IPS-20b (cell line): Measurements from ENCODE around the gene JOSD2.

ENCODE experiments used
- H3K27ac ChIP-seq: one replicate; pipeline ENCODE4 v1.5.1; 2013; ENCODE audit warnings: low read length
- H3K27me3 ChIP-seq: 2 replicates; pipeline ENCODE4 v1.6.1; 2013; ENCODE audit warnings: mild to moderate bottlenecking, low read length, inconsistent platforms; ENCODE audit not compliant: insufficient read depth
- H3K36me3 ChIP-seq: 2 replicates; pipeline ENCODE4 v1.6.1; 2013; ENCODE audit warnings: low read depth, mild to moderate bottlenecking, inconsistent platforms, low read length, moderate library complexity; ENCODE audit not compliant: insufficient read depth
- H3K4me1 ChIP-seq: 2 replicates; pipeline ENCODE4 v1.6.1; 2013; ENCODE audit warnings: mild to moderate bottlenecking, control low read depth, inconsistent platforms, low read length, moderate library complexity; ENCODE audit not compliant: insufficient read depth
- H3K4me3 ChIP-seq: 2 replicates; pipeline ENCODE4 v1.5.1; 2013; ENCODE audit warnings: mild to moderate bottlenecking, low read length, inconsistent platforms
- H3K9ac ChIP-seq: 2 replicates; pipeline ENCODE4 v1.6.1; 2013; ENCODE audit warnings: low read depth, mild to moderate bottlenecking, inconsistent platforms, low read length, moderate library complexity
- H3K9me3 ChIP-seq: 2 replicates; pipeline ENCODE4 v1.6.1; 2013; ENCODE audit warnings: mild to moderate bottlenecking, low read depth, low read length, inconsistent platforms; ENCODE audit not compliant: insufficient read depth

The JOSD2 gene

GRCh38 chr19:50518091-50519005, 7.4 kb upstream of the JOSD2 start:
- no peak overlapping the region for H3K27ac ChIP-seq
- no peak overlapping the region for H3K9ac ChIP-seq
- H3K27me3 ChIP-seq: no peaks in the 10 kb centered on the region
- no peak overlapping the region for H3K4me3 ChIP-seq
- H3K9me3 ChIP-seq: peaks cover 24% of the 10 kb centered on the region
- no peaks in the 10 kb centered on the region for H3K36me3 ChIP-seq
- H3K4me1 ChIP-seq: no peaks in the 10 kb centered on the region

DNA sequence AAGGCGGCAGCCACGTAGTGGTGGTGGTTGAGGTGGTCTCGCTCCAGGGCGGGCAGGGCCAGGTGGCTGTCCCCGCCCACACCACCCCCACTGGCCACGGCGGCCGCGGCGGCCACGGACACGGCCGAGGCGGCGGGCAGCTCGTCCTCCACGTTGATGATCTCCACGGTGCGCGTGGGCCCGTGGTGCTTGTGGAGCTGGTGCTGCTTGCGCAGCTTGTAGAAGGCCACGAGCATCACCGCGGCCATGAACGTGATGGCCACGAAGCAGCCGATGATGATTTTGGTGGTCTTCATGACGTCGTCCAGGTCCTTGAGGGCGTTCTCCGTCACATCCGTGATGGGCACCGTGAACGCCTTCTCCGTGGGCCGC, 6.7 kb upstream of the JOSD2 start:
- Histone ChIP-seq H3K9me3 (peaks cover 20% of the 10 kb centered on the region), H3K9ac (no peak overlapping the region), H3K4me1 (no peaks in the 10 kb centered on the region), H3K27ac (no peak overlapping the region), H3K4me3 (no peak overlapping the region), H3K27me3 (no peaks in the 10 kb centered on the region), H3K36me3 (no peaks in the 10 kb centered on the region)

DNA sequence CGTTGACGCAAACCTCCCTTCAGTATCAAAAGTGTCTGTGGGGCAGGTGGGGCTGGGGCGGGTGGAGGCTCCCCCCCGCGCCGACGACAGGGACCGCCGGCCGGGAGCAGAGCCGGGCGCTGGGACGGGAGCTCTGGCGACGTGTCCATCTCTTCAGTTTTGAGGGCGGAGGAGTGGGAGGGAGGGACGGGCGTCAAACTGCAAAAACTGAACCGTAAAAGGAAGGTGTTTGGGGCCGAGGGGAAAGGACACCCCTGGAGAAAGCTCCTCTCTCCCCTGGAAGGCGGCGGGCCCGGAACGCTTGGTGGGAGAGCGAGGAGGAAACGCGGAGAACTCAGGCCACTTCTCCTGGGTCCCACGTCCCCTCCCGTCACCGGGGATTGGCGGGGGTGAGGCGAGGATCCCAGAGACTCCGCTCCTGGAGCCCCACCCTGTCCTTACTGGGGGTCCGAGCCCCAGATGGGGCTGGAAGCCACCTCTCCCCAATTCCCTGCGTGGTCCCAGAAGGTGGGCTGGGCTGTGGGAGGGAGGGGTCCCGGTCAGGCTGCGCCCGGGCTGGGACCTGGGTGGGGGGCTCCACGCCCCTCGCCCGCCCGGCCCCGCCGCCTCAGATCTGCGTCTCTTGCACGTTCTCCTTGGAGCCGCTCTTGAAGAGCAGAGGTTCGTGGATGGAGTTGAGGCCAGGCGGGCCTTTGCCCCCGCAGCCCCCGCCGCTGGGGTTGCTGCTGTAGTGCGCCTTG, 6.1 kb upstream of the JOSD2 start:
- Histone ChIP-seq H3K4me3 (no peak overlapping the region), H3K36me3 (no peaks in the 10 kb centered on the region), H3K9ac (no peak overlapping the region), H3K4me1 (no peaks in the 10 kb centered on the region), H3K9me3 (peaks cover 18% of the 10 kb centered on the region), H3K27me3 (no peaks in the 10 kb centered on the region), H3K27ac (no peak overlapping the region)

- no peak overlapping the region for H3K9ac ChIP-seq
Measured at GRCh38 chr19:50516456-50516855, 5.5 kb upstream of the JOSD2 start.

GRCh38 chr19:50515168-50515561, 4.2 kb upstream of the JOSD2 start:
- no peaks in the 10 kb centered on the region for H3K4me1 ChIP-seq
- no peaks in the 10 kb centered on the region for H3K27me3 ChIP-seq
- H3K9me3 ChIP-seq: peaks cover 18% of the 10 kb centered on the region
- no peak overlapping the region for H3K4me3 ChIP-seq
- no peaks in the 10 kb centered on the region for H3K36me3 ChIP-seq
- no peak overlapping the region for H3K9ac ChIP-seq
- H3K27ac ChIP-seq: no peak overlapping the region

More at GRCh38 chr19:50516456-50516855, 5.5 kb upstream of the JOSD2 start:
- Histone ChIP-seq H3K4me1 (no peaks in the 10 kb centered on the region), H3K27ac (no peak overlapping the region), H3K36me3 (no peaks in the 10 kb centered on the region), H3K27me3 (no peaks in the 10 kb centered on the region), H3K4me3 (no peak overlapping the region), H3K9me3 (peaks cover 18% of the 10 kb centered on the region)

DNA sequence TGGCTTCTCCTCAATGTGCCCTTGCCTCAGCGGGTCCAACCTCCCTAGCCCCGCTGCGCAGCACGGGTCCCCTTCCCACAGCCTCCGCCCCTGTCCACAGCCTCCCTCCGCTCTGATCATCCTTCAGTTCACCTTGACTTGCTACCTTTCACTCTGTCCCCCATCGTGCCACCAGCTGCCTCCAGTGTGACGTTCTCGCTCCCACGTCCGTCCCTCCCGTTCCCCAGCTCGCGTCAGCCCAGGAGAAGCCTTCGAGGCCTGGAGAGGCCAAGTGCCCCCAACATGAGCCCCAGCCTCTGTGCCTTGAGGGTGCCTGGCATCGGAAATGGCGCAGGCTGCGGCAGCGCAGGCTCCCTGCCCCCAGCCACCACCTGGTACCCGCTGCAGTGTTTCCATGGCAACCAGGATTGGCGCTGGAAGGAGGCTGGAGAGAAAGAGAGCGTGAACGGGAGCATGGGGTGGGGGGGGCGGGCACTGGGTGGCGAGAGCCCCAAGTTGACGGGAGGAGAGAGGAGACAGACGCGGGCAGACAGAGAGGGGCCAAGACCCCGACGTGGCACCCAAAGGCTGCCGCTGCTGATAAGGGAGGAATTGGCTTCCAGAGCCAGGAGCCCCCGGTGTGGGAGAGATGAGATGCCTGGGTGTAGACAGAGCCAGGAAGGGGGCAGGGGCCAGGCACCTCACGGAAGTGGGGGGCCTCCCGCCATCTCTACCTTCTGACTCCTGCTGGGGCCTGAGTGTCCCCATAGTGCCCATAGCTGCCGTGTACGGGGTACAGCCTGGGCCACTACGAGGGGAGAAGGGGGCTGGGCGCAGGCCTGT, 3.6 kb upstream of the JOSD2 start:
- H3K4me1 ChIP-seq: no peaks in the 10 kb centered on the region
- peaks cover 14% of the 10 kb centered on the region for H3K9me3 ChIP-seq
- no peak overlapping the region for H3K9ac ChIP-seq
- H3K4me3 ChIP-seq: no peak overlapping the region
- no peak overlapping the region for H3K27ac ChIP-seq
- no peaks in the 10 kb centered on the region for H3K27me3 ChIP-seq
- no peaks in the 10 kb centered on the region for H3K36me3 ChIP-seq

DNA sequence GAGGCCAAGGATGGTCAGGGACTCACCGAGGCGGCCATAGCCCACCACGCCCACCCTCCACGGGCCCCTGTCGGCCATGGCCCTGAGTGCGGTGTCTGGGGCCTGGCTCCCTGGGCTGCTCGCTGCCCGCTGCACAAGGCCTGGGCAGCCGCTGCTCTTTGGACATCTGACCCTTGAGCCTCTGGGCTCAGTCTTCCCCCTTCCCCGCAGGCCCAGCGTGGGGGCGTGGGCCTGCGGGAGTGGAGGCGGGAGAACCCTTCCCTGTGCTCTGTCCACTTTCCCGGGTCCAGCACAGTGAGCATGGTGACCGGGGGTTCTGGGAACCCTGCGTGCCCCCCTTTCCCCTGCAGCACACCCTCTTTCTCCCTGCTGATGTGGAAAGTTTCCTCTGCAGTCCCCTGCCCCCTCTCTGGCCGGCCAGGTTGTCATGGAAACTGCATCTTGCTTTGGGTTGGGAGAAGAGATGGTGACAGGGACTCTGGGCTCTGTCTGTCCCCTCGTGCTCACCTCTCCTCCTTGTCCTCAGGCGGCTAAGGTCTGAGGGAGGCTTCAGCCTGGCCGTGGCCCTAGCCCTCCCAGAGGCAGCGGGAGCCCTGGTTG, 2.9 kb upstream of the JOSD2 start, which contains the start of gene ASPDH:
TSS of gene ASPDH (minus strand) at position 168 of the 600 bp plus-strand sequence. CDS start at position 78, 90 bp downstream.
- Histone ChIP-seq H3K4me3 (no peak within 1 kb of the TSS), H3K9ac (no peak within 1 kb of the TSS), H3K27ac (no peak within 1 kb of the TSS)

GRCh38 chr19:50512999-50513745, 2.2 kb upstream of the JOSD2 start:
- no peak overlapping the region for H3K27ac ChIP-seq
- no peaks in the 10 kb centered on the region for H3K36me3 ChIP-seq
- H3K4me3 ChIP-seq: no peak overlapping the region
- no peak overlapping the region for H3K9ac ChIP-seq
- 0 out of 2 replicates have a peak, but pooled peaks cover under 1% of the 10 kb centered on the region for H3K27me3 ChIP-seq
- peaks cover 10% of the 10 kb centered on the region; the same call in 1 of the 2 replicates for H3K9me3 ChIP-seq
- H3K4me1 ChIP-seq: no peaks in the 10 kb centered on the region

More for the DNA sequence above, 2.9 kb upstream of the JOSD2 start, which contains the start of gene ASPDH:
- Histone ChIP-seq H3K4me1 (no peaks in the 10 kb centered on the region), H3K36me3 (no peaks in the 10 kb centered on the region), H3K9me3 (peaks cover 8% of the 10 kb centered on the region), H3K27me3 (no peaks in the 10 kb centered on the region)

DNA sequence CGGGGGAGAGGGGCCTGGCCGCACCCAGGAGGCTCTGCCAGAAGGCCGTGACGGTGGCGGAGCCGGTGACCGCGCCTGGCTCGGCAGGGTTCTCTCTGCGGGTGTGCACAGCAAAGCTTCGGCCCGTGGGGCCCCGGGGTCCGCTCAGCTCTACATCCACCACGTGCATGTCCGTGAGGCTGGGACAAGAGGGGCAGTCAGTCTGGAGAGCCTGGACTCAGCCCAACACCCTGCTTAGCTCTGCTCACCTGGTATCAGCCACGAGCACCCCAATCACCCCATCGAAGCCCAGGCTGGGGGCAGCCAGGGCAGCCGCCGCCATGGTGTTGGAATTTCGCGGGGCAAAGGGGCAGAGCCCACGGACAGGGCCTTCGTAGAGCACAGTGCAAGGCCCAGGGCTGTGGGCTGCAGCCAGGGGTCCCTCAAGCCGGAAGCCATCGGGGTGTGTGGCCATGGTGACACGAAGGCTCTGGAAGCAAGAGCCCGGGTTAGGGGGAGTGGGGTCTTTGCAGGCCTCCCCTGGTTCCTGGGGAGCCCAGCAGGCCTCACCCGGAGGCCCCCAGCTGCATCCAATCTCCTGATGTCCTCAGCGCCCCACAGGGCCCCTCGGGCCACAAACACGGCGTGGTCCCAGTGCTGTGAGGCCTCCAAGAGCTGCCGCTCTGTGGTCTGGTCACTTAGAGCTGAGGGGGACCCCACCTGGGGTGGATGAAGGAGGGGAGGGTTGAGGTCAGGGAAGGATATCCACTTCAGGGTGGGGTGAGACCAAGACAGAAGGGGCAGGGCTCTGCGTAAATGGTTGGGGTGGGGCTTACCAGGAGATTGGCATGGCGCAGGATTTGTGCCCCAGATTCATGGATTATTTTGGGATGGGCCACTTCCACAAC, 1.4 kb upstream of the JOSD2 start:
- Histone ChIP-seq H3K4me1 (no peaks in the 10 kb centered on the region), H3K27ac (no peak overlapping the region), H3K36me3 (no peaks in the 10 kb centered on the region), H3K27me3 (peaks cover 5% of the 10 kb centered on the region; the same call in 1 of the 2 replicates), H3K9ac (no peak overlapping the region), H3K4me3 (no peak overlapping the region), H3K9me3 (peaks cover 10% of the 10 kb centered on the region; the same call in 1 of the 2 replicates)

GRCh38 chr19:50510700-50511068, 307 bp downstream of the JOSD2 start:
- Histone ChIP-seq H3K9me3 (peaks cover 14% of the 10 kb centered on the region), H3K36me3 (no peaks in the 10 kb centered on the region), H3K9ac (no peak overlapping the region), H3K4me3 (peak overlapping the region; percentile 60; the same call in 1 of the 2 replicates), H3K27ac (no peak overlapping the region), H3K27me3 (peaks cover 5% of the 10 kb centered on the region; the same call in 1 of the 2 replicates), H3K4me1 (no peaks in the 10 kb centered on the region)
